Measurements from ENCODE around the gene HDAC5.
A peak's percentile ranks its signal among the peaks of the same experiment; 100 is the strongest.

HDAC5 gene

GRCh38 chr17:44070455-44071197, 52.8 kb downstream of the HDAC5 start, which contains the start of gene G6PC3 (continued):
- TF ChIP-seq ZBTB10 (tag by site-specific recombination; IDR thresholded peaks at IDR 0.05) (no peak), ZNF600 (tag by site-specific recombination; IDR thresholded peaks at IDR 0.05) (peak; percentile 93), ZNF175 (tag by site-specific recombination; IDR thresholded peaks at IDR 0.05) (no peak), REPIN1 (tag by site-specific recombination; IDR thresholded peaks at IDR 0.05; ENCODE audit: low read depth) (no peak), ZNF140 (tag by site-specific recombination; IDR thresholded peaks at IDR 0.05) (no peak), ZNF16 (tag by site-specific recombination; IDR thresholded peaks at IDR 0.05; ENCODE audit: low read depth) (no peak), ZNF37A (tag by site-specific recombination; IDR thresholded peaks at IDR 0.05) (no peak), BCL11B (tag by site-specific recombination; IDR thresholded peaks at IDR 0.05; ENCODE audit: low read depth) (no peak), ZNF555 (tag by site-specific recombination; conservative IDR thresholded peaks at IDR 0.05) (no peak), EGR2 (tag by site-specific recombination; IDR thresholded peaks at IDR 0.05; ENCODE audit: low read depth) (peak; percentile 75), BCL6B (tag by site-specific recombination; IDR thresholded peaks at IDR 0.05) (no peak), ZFP37 (tag by site-specific recombination; IDR thresholded peaks at IDR 0.05) (peak; percentile 91; the same call in 1 of the 2 replicates), GLIS2 (tag by site-specific recombination; IDR thresholded peaks at IDR 0.05) (peak; percentile 91), ZNF394 (tag by site-specific recombination; IDR thresholded peaks at IDR 0.05; ENCODE audit: borderline replicate concordance) (peak; percentile 78; the same call in 1 of the 2 replicates), BCL11A (tag by site-specific recombination; IDR thresholded peaks at IDR 0.05; ENCODE audit: low read depth) (no peak; the same call in 1 of the 2 replicates), KLF10 (tag by site-specific recombination; IDR thresholded peaks at IDR 0.05) (peak; percentile 81), ZBTB7A (tag by site-specific recombination; IDR thresholded peaks at IDR 0.05; ENCODE audit: low read depth) (no peak), ZNF248 (tag by site-specific recombination; IDR thresholded peaks at IDR 0.05) (no peak), OVOL3 (tag by site-specific recombination; IDR thresholded peaks at IDR 0.05) (peak; percentile 95), ZNF157 (tag by site-specific recombination; IDR thresholded peaks at IDR 0.05) (no peak), ZNF169 (tag by site-specific recombination; IDR thresholded peaks at IDR 0.05) (no peak), ZNF449 (tag by site-specific recombination; IDR thresholded peaks at IDR 0.05) (no peak), ZNF221 (tag by site-specific recombination; IDR thresholded peaks at IDR 0.05; ENCODE audit: borderline replicate concordance) (no peak), PRDM1 (tag by site-specific recombination; IDR thresholded peaks at IDR 0.05) (no peak), KLF9 (tag by site-specific recombination; IDR thresholded peaks at IDR 0.05; ENCODE audit: low read depth) (peak; percentile 29)
- TF ChIP-seq, protein P1, sequence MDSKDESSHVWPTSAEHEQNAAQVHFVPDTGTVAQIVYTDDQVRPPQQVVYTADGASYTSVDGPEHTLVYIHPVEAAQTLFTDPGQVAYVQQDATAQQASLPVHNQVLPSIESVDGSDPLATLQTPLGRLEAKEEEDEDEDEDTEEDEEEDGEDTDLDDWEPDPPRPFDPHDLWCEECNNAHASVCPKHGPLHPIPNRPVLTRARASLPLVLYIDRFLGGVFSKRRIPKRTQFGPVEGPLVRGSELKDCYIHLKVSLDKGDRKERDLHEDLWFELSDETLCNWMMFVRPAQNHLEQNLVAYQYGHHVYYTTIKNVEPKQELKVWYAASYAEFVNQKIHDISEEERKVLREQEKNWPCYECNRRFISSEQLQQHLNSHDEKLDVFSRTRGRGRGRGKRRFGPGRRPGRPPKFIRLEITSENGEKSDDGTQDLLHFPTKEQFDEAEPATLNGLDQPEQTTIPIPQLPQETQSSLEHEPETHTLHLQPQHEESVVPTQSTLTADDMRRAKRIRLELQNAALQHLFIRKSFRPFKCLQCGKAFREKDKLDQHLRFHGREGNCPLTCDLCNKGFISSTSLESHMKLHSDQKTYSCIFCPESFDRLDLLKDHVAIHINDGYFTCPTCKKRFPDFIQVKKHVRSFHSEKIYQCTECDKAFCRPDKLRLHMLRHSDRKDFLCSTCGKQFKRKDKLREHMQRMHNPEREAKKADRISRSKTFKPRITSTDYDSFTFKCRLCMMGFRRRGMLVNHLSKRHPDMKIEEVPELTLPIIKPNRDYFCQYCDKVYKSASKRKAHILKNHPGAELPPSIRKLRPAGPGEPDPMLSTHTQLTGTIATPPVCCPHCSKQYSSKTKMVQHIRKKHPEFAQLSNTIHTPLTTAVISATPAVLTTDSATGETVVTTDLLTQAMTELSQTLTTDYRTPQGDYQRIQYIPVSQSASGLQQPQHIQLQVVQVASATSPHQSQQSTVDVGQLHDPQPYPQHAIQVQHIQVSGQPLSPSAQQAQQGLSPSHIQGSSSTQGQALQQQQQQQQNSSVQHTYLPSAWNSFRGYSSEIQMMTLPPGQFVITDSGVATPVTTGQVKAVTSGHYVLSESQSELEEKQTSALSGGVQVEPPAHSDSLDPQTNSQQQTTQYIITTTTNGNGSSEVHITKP (tag by site-specific recombination; IDR thresholded peaks at IDR 0.05) = peak; percentile 82
- TF ChIP-seq, protein P2, sequence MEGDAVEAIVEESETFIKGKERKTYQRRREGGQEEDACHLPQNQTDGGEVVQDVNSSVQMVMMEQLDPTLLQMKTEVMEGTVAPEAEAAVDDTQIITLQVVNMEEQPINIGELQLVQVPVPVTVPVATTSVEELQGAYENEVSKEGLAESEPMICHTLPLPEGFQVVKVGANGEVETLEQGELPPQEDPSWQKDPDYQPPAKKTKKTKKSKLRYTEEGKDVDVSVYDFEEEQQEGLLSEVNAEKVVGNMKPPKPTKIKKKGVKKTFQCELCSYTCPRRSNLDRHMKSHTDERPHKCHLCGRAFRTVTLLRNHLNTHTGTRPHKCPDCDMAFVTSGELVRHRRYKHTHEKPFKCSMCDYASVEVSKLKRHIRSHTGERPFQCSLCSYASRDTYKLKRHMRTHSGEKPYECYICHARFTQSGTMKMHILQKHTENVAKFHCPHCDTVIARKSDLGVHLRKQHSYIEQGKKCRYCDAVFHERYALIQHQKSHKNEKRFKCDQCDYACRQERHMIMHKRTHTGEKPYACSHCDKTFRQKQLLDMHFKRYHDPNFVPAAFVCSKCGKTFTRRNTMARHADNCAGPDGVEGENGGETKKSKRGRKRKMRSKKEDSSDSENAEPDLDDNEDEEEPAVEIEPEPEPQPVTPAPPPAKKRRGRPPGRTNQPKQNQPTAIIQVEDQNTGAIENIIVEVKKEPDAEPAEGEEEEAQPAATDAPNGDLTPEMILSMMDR (tag by site-specific recombination; IDR thresholded peaks at IDR 0.05) = peak; percentile 6
- TF ChIP-seq, protein P3, sequence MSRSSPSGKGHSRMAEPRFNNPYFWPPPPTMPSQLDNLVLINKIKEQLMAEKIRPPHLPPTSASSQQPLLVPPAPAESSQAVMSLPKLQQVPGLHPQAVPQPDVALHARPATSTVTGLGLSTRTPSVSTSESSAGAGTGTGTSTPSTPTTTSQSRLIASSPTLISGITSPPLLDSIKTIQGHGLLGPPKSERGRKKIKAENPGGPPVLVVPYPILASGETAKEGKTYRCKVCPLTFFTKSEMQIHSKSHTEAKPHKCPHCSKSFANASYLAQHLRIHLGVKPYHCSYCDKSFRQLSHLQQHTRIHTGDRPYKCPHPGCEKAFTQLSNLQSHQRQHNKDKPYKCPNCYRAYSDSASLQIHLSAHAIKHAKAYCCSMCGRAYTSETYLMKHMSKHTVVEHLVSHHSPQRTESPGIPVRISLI (tag by site-specific recombination; IDR thresholded peaks at IDR 0.05) = 0 out of 2 replicates have a peak, but pooled peaks have one; percentile 4
